Activated CD4-positive, alpha-beta T cell treated with anti-CD3 and anti-CD28 coated beads, Interleukin-2, amount 50 U/mL, for 48 hours (primary cell): ENCODE results near the gene FGF9.

Source experiments
- DNase-seq, 2 experiments: peaks; one replicate each; pipeline ENCODE4 v3.0.0-alpha.2; 2020

FGF9 gene

GRCh38 chr13:21675095-21675991 lies 4.5 kb downstream of the FGF9 start:
- peak in 1 of 2 experiments; percentile 54 for DNase-seq

GRCh38 chr13:21676611-21677021 lies 5.7 kb downstream of the FGF9 start:
- peak in 1 of 2 experiments; percentile 48 for DNase-seq

- DNase-seq, result no peak
Observed at GRCh38 chr13:21677075-21677623, 6.3 kb downstream of the FGF9 start.

- DNase-seq, result no peak
Observed at GRCh38 chr13:21683034-21683733, 12.3 kb downstream of the FGF9 start.

- DNase-seq, result no peak
Observed at GRCh38 chr13:21684576-21684975, 13.7 kb downstream of the FGF9 start.

- DNase-seq, result no peak
Observed at GRCh38 chr13:21685485-21686064, 14.7 kb downstream of the FGF9 start.

GRCh38 chr13:21686751-21687391 lies 16.0 kb downstream of the FGF9 start:
- DNase-seq, result peak in 1 of 2 experiments; percentile 39

GRCh38 chr13:21688056-21688455 lies 17.2 kb downstream of the FGF9 start:
- no peak for DNase-seq

- DNase-seq, result no peak
Observed at GRCh38 chr13:21689097-21689496, 18.2 kb downstream of the FGF9 start.

GRCh38 chr13:21690955-21691354 lies 20.1 kb downstream of the FGF9 start:
- DNase-seq, result no peak

- DNase-seq, result no peak
Observed at GRCh38 chr13:21691500-21691899, 20.6 kb downstream of the FGF9 start.

GRCh38 chr13:21691928-21692327 lies 21.1 kb downstream of the FGF9 start:
- no peak for DNase-seq

- no peak for DNase-seq
Observed at GRCh38 chr13:21694831-21695230, 24.0 kb downstream of the FGF9 start.

GRCh38 chr13:21695546-21695945 lies 24.7 kb downstream of the FGF9 start:
- DNase-seq, result no peak

- DNase-seq, result no peak
Observed at GRCh38 chr13:21696865-21697448, 26.1 kb downstream of the FGF9 start.

- DNase-seq, result no peak
Observed at GRCh38 chr13:21698817-21699679, 28.2 kb downstream of the FGF9 start.

- no peak for DNase-seq
Observed at GRCh38 chr13:21701460-21701859, 30.6 kb downstream of the FGF9 start.

GRCh38 chr13:21703846-21704245 lies 33.0 kb downstream of the FGF9 start:
- no peak for DNase-seq

- no peak for DNase-seq
Observed at GRCh38 chr13:21707586-21707985, 36.7 kb downstream of the FGF9 start.

- DNase-seq, result no peak
Observed at GRCh38 chr13:21709697-21710096, 38.8 kb downstream of the FGF9 start.

GRCh38 chr13:21710163-21710562 lies 39.3 kb downstream of the FGF9 start:
- DNase-seq, result no peak
